Upper lobe of left lung (tissue), 4 donors: ENCODE measurements around the gene IDI2.

Experiments
- CTCF ChIP-seq, 6 experiments: fragments of 450-650 bp in 4 of 6; fragments of 200-600 bp in 2 of 6; sonication (generic) in 2 of 6; IDR thresholded peaks; one replicate each; pipeline ENCODE4 v1.5.1; 2016 to 2019; ENCODE audit warnings: antibody characterized with exemption in 6 of 6
- EP300 ChIP-seq, 4 donors: sonication (generic); formaldehyde crosslinking; IDR thresholded peaks; one replicate each; pipeline ENCODE4 v1.5.1; 2017; ENCODE audit warnings: antibody characterized with exemption in 4 of 4, control low read depth in 2 of 4

- no peak for TF ChIP-seq CTCF (IDR thresholded peaks at IDR 0.05)
- TF ChIP-seq EP300 (IDR thresholded peaks at IDR 0.05), result no peak
These were observed 11.4 kb upstream of the IDI2 start for GRCh38 chr10:1037098-1037497.
